H9 (cell line): ENCODE measurements around the gene THBS1. TPM values are rescaled to one million over a fixed set of nuclear protein-coding genes. Genes with fewer than 3 reads are reported as not detected.

Source experiments
- DNase-seq: peaks from one replicate; pipeline ENCODE4 v3.0.0-alpha.2; 2017
- H2AFZ ChIP-seq: one replicate; pipeline ENCODE4 v1.6.1; 2013; ENCODE audit warnings: mild to moderate bottlenecking, low read length, control low read depth, moderate library complexity
- H2AK5ac ChIP-seq: 2 replicates; pipeline ENCODE4 v1.6.1; 2013; ENCODE audit warnings: low read length, control low read depth, mixed read lengths; ENCODE audit not compliant: insufficient read length
- H2BK120ac ChIP-seq: one replicate; pipeline ENCODE4 v1.6.1; 2013; ENCODE audit warnings: low read depth, mild to moderate bottlenecking, low read length, control low read depth, inconsistent platforms; ENCODE audit not compliant: poor library complexity, severe bottlenecking
- H2BK12ac ChIP-seq: 2 replicates; pipeline ENCODE4 v1.6.1; 2013; ENCODE audit warnings: low read length, control low read depth, mixed read lengths, low read depth; ENCODE audit not compliant: insufficient read length
- H2BK15ac ChIP-seq: 2 replicates; pipeline ENCODE4 v1.6.1; 2013; ENCODE audit warnings: low read depth, low read length, control low read depth
- H2BK20ac ChIP-seq: one replicate; pipeline ENCODE4 v1.6.1; 2013; ENCODE audit warnings: low read depth, mild to moderate bottlenecking, low read length, control low read depth, inconsistent platforms; ENCODE audit not compliant: poor library complexity, severe bottlenecking
- H2BK5ac ChIP-seq: 2 replicates; pipeline ENCODE4 v1.6.1; 2013; ENCODE audit warnings: low read length, control low read depth, mixed read lengths; ENCODE audit not compliant: insufficient read length
- H3K14ac ChIP-seq: 2 replicates; pipeline ENCODE4 v1.6.1; 2013; ENCODE audit warnings: low read length, control low read depth; ENCODE audit not compliant: insufficient read depth
- H3K18ac ChIP-seq: 2 replicates; pipeline ENCODE4 v1.6.1; 2013; ENCODE audit warnings: low read depth, mild to moderate bottlenecking, mixed read lengths, low read length, control low read depth; ENCODE audit not compliant: insufficient read length
- H3K23ac ChIP-seq: 2 replicates; pipeline ENCODE4 v1.6.1; 2013; ENCODE audit warnings: low read length, control low read depth, mixed read lengths, low read depth; ENCODE audit not compliant: insufficient read length
- H3K23me2 ChIP-seq: 2 replicates; pipeline ENCODE4 v1.6.1; 2013; ENCODE audit warnings: low read depth, mild to moderate bottlenecking, mixed read lengths, low read length, control low read depth; ENCODE audit not compliant: insufficient read length, poor library complexity, severe bottlenecking
- H3K27ac ChIP-seq: 2 replicates; pipeline ENCODE4 v1.5.1; 2013; ENCODE audit warnings: low read length, control low read depth, mixed read lengths, low read depth; ENCODE audit not compliant: insufficient read length
- H3K27me3 ChIP-seq: 2 replicates; pipeline ENCODE4 v1.6.1; 2013; ENCODE audit warnings: low read length, control low read depth, inconsistent platforms; ENCODE audit not compliant: insufficient read depth
- H3K4ac ChIP-seq: 2 replicates; pipeline ENCODE4 v1.6.1; 2013; ENCODE audit warnings: low read depth, mild to moderate bottlenecking, control low read depth, inconsistent platforms, low read length, moderate library complexity
- H3K4me1 ChIP-seq: 2 replicates; pipeline ENCODE4 v1.6.1; 2013; ENCODE audit warnings: low read length, control low read depth, inconsistent platforms; ENCODE audit not compliant: insufficient read depth
- H3K4me2 ChIP-seq: 2 replicates; pipeline ENCODE4 v1.6.1; 2013; ENCODE audit warnings: low read length, control low read depth, mixed read lengths; ENCODE audit not compliant: insufficient read length, insufficient read depth
- H3K56ac ChIP-seq: 2 replicates; pipeline ENCODE4 v1.6.1; 2013; ENCODE audit warnings: low read depth, mild to moderate bottlenecking, mixed read lengths, low read length, control low read depth; ENCODE audit not compliant: insufficient read length
- H3K79me1 ChIP-seq: 2 replicates; pipeline ENCODE4 v1.6.1; 2013; ENCODE audit warnings: low read depth, mild to moderate bottlenecking, moderate library complexity, low read length, control low read depth, inconsistent platforms; ENCODE audit not compliant: insufficient read depth, poor library complexity, severe bottlenecking
- H3K79me2 ChIP-seq: 2 replicates; pipeline ENCODE4 v1.6.1; 2013; ENCODE audit warnings: low read length, control low read depth, inconsistent platforms; ENCODE audit not compliant: insufficient read depth
- H3K9ac ChIP-seq: 2 replicates; pipeline ENCODE4 v1.6.1; 2013; ENCODE audit warnings: low read length, control low read depth, mixed read lengths; ENCODE audit not compliant: insufficient read length; ENCODE audit errors: extremely low read depth
- H3K9me3 ChIP-seq: one replicate; pipeline ENCODE4 v1.6.1; 2013; ENCODE audit warnings: low read depth, low read length, inconsistent platforms; ENCODE audit not compliant: control insufficient read depth
- H3T11ph ChIP-seq: one replicate; pipeline ENCODE4 v1.6.1; 2013; ENCODE audit warnings: mild to moderate bottlenecking, low read length, control low read depth, inconsistent platforms
- H4K20me1 ChIP-seq: one replicate; pipeline ENCODE4 v1.6.1; 2013; ENCODE audit not compliant: control insufficient read depth, insufficient read length, insufficient read depth
- H4K5ac ChIP-seq: 2 replicates; pipeline ENCODE4 v1.6.1; 2013; ENCODE audit warnings: low read depth, mild to moderate bottlenecking, mixed read lengths, low read length, control low read depth; ENCODE audit not compliant: insufficient read length
- H4K8ac ChIP-seq: replicated peaks from 2 replicates; pipeline ENCODE4 v1.6.1; 2013; ENCODE audit warnings: low read length, control low read depth, mixed read lengths, low read depth; ENCODE audit not compliant: insufficient read length
- H4K91ac ChIP-seq: 2 replicates; pipeline ENCODE4 v1.6.1; 2013; ENCODE audit warnings: low read depth, mild to moderate bottlenecking, moderate library complexity, mixed read lengths, low read length, control low read depth; ENCODE audit not compliant: insufficient read length
- H3K27ac Mint-ChIP-seq, 3 experiments: 2 replicates in 2 of 3; 3 replicates in 1 of 3; pipeline ENCODE4 v1.8.0; 2020 to 2021; ENCODE audit warnings: mixed read lengths in 3 of 3, mild to moderate bottlenecking in 1 of 3, moderate library complexity in 1 of 3
- H3K27me3 Mint-ChIP-seq: 2 replicates; pipeline ENCODE4 v1.8.0; 2021; ENCODE audit warnings: low read depth, mild to moderate bottlenecking, moderate library complexity, mixed read lengths
- H3K36me3 Mint-ChIP-seq, 3 experiments: 2 replicates in 2 of 3; 3 replicates in 1 of 3; pipeline ENCODE4 v1.8.0; 2020 to 2021; ENCODE audit warnings: low read depth in 3 of 3, mixed read lengths in 3 of 3; ENCODE audit not compliant: insufficient read depth in 1 of 3
- H3K4me1 Mint-ChIP-seq, 2 experiments: 2 replicates each; pipeline ENCODE4 v1.8.0; 2020; ENCODE audit warnings: mixed read lengths in 2 of 2
- H3K4me3 Mint-ChIP-seq, 2 experiments: 2 replicates in 1 of 2; 3 replicates in 1 of 2; pipeline ENCODE4 v1.8.0; 2020 to 2021; ENCODE audit warnings: mild to moderate bottlenecking in 2 of 2, mixed read lengths in 2 of 2, moderate library complexity in 1 of 2
- H3K9me3 Mint-ChIP-seq, 2 experiments: 2 replicates in 1 of 2; 3 replicates in 1 of 2; pipeline ENCODE4 v1.8.0; 2020; ENCODE audit warnings: mild to moderate bottlenecking in 2 of 2, mixed read lengths in 2 of 2, moderate library complexity in 1 of 2
- total RNA-seq: library from RNA; stranded (reverse); gene quantifications from 2 replicates; pipeline ENCODE4 v1.2.1, GENCODE V29; 2021
- TF ChIP-seq, protein P1 (sequence below): fragments of 200-600 bp; sonication (generic); conservative IDR thresholded peaks from 3 replicates; pipeline ENCODE4 v1.8.0; 2021; ENCODE audit warnings: antibody characterized with exemption, mild to moderate bottlenecking

The THBS1 gene
- total RNA-seq, 1 experiment from 2014 or later = 72.1 TPM

DNA sequence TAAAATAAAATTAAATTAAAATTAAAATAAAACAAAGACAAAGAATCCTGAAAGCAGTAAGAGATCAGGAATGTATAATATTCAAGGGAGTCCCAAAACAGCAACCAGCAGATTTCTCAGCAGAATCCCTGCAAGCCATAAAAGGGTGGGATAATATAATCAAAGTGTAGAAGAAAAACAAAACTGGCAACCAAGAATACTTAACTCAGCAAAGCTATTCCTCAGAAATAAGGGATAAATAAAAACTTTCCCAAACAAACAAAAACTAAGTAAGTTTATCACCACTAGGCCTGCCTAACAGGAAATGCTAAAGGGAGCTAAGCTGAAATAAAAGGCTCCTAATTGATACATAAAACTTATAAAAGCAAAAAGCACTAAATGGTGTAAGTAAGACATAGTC, 29.8 kb downstream of the THBS1 start:
- Histone ChIP-seq H3K4ac (no peak overlapping the region), H2BK5ac (no peak overlapping the region), H3K79me2 (no peaks in the 10 kb centered on the region), H3K18ac (no peak overlapping the region), H2BK15ac (no peak overlapping the region), H4K8ac (no peak overlapping the region), H3K23me2 (no peaks in the 10 kb centered on the region), H3K9me3 (no peaks in the 10 kb centered on the region), H2BK12ac (no peak overlapping the region), H3K79me1 (no peaks in the 10 kb centered on the region), H3K9ac (no peak overlapping the region), H3K4me1 (no peaks in the 10 kb centered on the region), H2AK5ac (no peak overlapping the region), H3K23ac (no peak overlapping the region), H4K20me1 (no peaks in the 10 kb centered on the region), H3K27me3 (no peaks in the 10 kb centered on the region; the same call in 1 of the 2 replicates), H3K27ac (no peak overlapping the region), H3K4me2 (no peak overlapping the region), H2BK120ac (no peak overlapping the region), H3K14ac (no peak overlapping the region), H4K5ac (no peak overlapping the region), H3K56ac (no peak overlapping the region), H2BK20ac (no peak overlapping the region), H3T11ph (no peak overlapping the region), H4K91ac (no peak overlapping the region), H2AFZ (no peak overlapping the region)
- no peak overlapping the region for H3K27ac Mint-ChIP-seq
- TF ChIP-seq, protein P1, sequence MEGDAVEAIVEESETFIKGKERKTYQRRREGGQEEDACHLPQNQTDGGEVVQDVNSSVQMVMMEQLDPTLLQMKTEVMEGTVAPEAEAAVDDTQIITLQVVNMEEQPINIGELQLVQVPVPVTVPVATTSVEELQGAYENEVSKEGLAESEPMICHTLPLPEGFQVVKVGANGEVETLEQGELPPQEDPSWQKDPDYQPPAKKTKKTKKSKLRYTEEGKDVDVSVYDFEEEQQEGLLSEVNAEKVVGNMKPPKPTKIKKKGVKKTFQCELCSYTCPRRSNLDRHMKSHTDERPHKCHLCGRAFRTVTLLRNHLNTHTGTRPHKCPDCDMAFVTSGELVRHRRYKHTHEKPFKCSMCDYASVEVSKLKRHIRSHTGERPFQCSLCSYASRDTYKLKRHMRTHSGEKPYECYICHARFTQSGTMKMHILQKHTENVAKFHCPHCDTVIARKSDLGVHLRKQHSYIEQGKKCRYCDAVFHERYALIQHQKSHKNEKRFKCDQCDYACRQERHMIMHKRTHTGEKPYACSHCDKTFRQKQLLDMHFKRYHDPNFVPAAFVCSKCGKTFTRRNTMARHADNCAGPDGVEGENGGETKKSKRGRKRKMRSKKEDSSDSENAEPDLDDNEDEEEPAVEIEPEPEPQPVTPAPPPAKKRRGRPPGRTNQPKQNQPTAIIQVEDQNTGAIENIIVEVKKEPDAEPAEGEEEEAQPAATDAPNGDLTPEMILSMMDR = no peak
- DNase-seq = no peak
- H3K4me1 Mint-ChIP-seq = no peaks in the 10 kb centered on the region
- H3K9me3 Mint-ChIP-seq = peaks cover 7 to 22% of the 10 kb centered on the region in 2 experiments
- H3K27me3 Mint-ChIP-seq = no peaks in the 10 kb centered on the region
- peaks cover 0 to 6% (median 0%) of the 10 kb centered on the region in 3 experiments; a peak in 2 of 7 replicates for H3K36me3 Mint-ChIP-seq
- H3K4me3 Mint-ChIP-seq = no peak overlapping the region
